Esophagus (tissue), 2 donors: ENCODE data around the gene CEACAM6. TPM values are rescaled to one million over a fixed set of nuclear protein-coding genes. Genes with fewer than 3 reads are reported as not detected.
"Not testable (repeated sequence)": the region's sequence is repeated elsewhere in the genome, so short reads cannot be mapped to it uniquely, and the experiment has no call there.

Experiments
- H3K27ac ChIP-seq, 2 donors: one replicate each; pipeline ENCODE4 v1.5.1; 2013; ENCODE audit warnings: low read depth in 2 of 2, mild to moderate bottlenecking in 2 of 2, inconsistent platforms in 1 of 2, low read length in 1 of 2, moderate library complexity in 1 of 2
- H3K27me3 ChIP-seq, 2 donors: one replicate each; pipeline ENCODE4 v1.6.1; 2013; ENCODE audit warnings: low read length in 2 of 2, control low read depth in 1 of 2, mild to moderate bottlenecking in 1 of 2; ENCODE audit not compliant: insufficient read depth in 2 of 2, control insufficient read depth in 1 of 2
- H3K36me3 ChIP-seq, 2 donors: one replicate each; pipeline ENCODE4 v1.6.1; 2013; ENCODE audit warnings: low read length in 1 of 2; ENCODE audit not compliant: control insufficient read depth in 2 of 2, insufficient read depth in 2 of 2
- H3K4me1 ChIP-seq, 2 donors: one replicate each; pipeline ENCODE4 v1.6.1; 2013; ENCODE audit warnings: low read length in 1 of 2; ENCODE audit not compliant: control insufficient read depth in 2 of 2, insufficient read depth in 2 of 2
- H3K4me3 ChIP-seq, 2 donors: one replicate each; pipeline ENCODE4 v1.5.1; 2013; ENCODE audit warnings: low read length in 2 of 2, mild to moderate bottlenecking in 2 of 2, low read depth in 1 of 2, moderate library complexity in 1 of 2
- H3K9me3 ChIP-seq, 2 donors: one replicate each; pipeline ENCODE4 v1.6.1; 2013; ENCODE audit warnings: mild to moderate bottlenecking in 2 of 2, low read depth in 1 of 2, low read length in 1 of 2, moderate library complexity in 1 of 2; ENCODE audit not compliant: control insufficient read depth in 2 of 2, insufficient read depth in 1 of 2
- WGBS, 2 donors: extraction: QIAGEN DNeasy Blood & Tissue Kit; methylation state at CpG; one replicate each; pipeline ENCODE4 v1.1.7; 2013; 5-methylcytosine and 5-hydroxymethylcytosine counted together
- polyA plus RNA-seq, 2 donors: library from polyadenylated mRNA; stranded (reverse); fragments of 200-250 nt; gene quantifications; one replicate each; pipeline ENCODE4 v1.2.3, GENCODE V29; 2013
- donor health status: healthy with polysubstance abuse.
- donor health status: Bipolar disorder and iron deficiency.

The CEACAM6 gene
- polyA plus RNA-seq, 2 donors: 120 to 141 TPM

DNA sequence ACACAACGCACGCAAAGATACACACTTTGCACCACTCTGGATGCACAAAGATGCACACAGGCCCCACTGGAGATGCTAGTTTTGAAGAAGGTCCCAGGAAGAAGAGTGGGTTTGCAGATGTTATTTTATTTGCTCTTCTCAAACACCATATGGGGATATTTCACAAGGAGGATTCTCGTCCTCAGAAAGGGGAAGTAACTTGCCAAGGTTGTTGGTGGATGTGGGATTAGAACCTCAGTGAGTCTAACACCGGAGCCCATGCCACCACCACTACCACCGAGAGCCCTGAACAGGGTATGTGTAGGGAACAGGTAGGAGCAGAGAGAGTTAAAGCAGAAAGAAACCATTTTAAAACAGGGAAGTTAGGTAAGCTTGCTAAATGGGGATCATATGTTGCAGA is 9.6 kb upstream of the CEACAM6 start:
- Histone ChIP-seq H3K4me3 (no peak overlapping the region), H3K36me3 (no peaks in the 10 kb centered on the region), H3K9me3 (no peaks in the 10 kb centered on the region), H3K4me1 (no peaks in the 10 kb centered on the region), H3K27me3 (no peaks in the 10 kb centered on the region), H3K27ac (peak overlapping the region in 1 of 2 donors; percentile 31)
- 84% methylated on average over 5 of the region's 5 CpGs for WGBS, 2 donors

- H3K27ac ChIP-seq: no peak overlapping the region
- H3K9me3 ChIP-seq: no peaks in the 10 kb centered on the region
- no peak overlapping the region for H3K4me3 ChIP-seq
- no peaks in the 10 kb centered on the region for H3K27me3 ChIP-seq
- no peaks in the 10 kb centered on the region for H3K36me3 ChIP-seq
- WGBS, 2 donors: 17 to 18% methylated on average over 11 of the region's 11 CpGs
- H3K4me1 ChIP-seq: no peaks in the 10 kb centered on the region
These were observed 8.6 kb upstream of the CEACAM6 start for GRCh38 chr19:41746593-41747227.

GRCh38 chr19:41748012-41748411 is 7.3 kb upstream of the CEACAM6 start:
- H3K27ac ChIP-seq: peak overlapping the region in 1 of 2 donors; percentile 16
- WGBS, 2 donors: 60% methylated on average over 3 of the region's 3 CpGs
- H3K4me3 ChIP-seq: no peak overlapping the region
- no peaks in the 10 kb centered on the region for H3K27me3 ChIP-seq
- no peaks in the 10 kb centered on the region for H3K36me3 ChIP-seq
- H3K4me1 ChIP-seq: no peaks in the 10 kb centered on the region
- no peaks in the 10 kb centered on the region for H3K9me3 ChIP-seq

GRCh38 chr19:41750248-41751134 is 4.8 kb upstream of the CEACAM6 start:
- H3K27ac ChIP-seq: peak overlapping the region; percentile 57 to 89
- H3K36me3 ChIP-seq, H3K4me1 ChIP-seq, H3K27me3 ChIP-seq, H3K4me3 ChIP-seq, H3K9me3 ChIP-seq: not testable (repeated sequence)
- 42 to 48% methylated on average over 6 to 8 of the region's 10 CpGs for WGBS, 2 donors

DNA sequence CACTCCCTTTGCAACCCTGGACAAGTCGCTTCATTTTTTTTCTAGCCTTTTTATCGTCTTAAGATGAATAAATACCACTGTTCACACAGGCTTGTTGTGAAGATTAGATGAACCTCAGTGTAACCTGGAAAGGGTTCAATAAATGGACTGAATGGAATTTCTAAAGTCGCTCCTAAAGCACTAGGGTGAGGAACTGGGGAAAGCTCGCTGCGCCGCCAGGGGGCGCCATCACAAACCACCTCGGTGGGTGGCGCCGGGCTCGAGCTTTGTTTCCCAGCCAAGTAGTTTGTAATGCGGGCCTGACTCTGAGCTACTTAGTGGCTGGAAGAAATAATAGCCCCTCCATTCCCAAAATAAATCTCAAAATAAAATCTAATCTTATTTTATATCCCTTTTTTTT is 2.2 kb upstream of the CEACAM6 start:
- H3K36me3 ChIP-seq: no peaks in the 10 kb centered on the region
- H3K9me3 ChIP-seq: no peaks in the 10 kb centered on the region
- H3K27ac ChIP-seq: peak overlapping the region; percentile 29 to 48
- no peaks in the 10 kb centered on the region for H3K27me3 ChIP-seq
- H3K4me3 ChIP-seq: no peak overlapping the region
- WGBS, 2 donors: 7 to 9% methylated on average over 12 of the region's 12 CpGs
- peaks cover 0 to 4% of the 10 kb centered on the region in 2 donors for H3K4me1 ChIP-seq

GRCh38 chr19:41753936-41754529 is 1.3 kb upstream of the CEACAM6 start:
- WGBS, 2 donors: 11 to 17% methylated on average over 4 of the region's 4 CpGs
- H3K27ac ChIP-seq: no peak overlapping the region

DNA sequence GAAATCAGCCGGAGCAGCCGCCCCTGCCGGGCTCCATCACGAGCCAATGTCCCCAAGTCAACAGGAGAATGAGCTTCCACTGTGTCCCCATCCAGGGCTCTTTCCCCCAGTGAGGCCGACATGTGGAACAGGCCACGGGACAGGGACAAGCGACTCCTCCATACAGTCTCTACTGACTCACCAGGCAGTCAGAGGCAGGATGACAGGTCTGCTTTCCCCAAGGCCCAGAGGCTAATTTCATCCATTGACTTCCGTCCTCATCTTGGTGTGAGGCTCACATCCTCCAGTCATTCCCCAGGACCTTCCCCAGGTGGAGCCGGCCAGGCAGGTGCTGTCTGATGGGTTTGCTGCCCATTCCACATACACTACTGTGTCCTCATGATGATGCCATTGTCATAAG is 3.5 kb downstream of the CEACAM6 start:
- Histone ChIP-seq H3K4me1 (peaks cover 0 to 4% of the 10 kb centered on the region in 2 donors), H3K27me3 (no peaks in the 10 kb centered on the region), H3K36me3 (peaks cover 0 to 3% of the 10 kb centered on the region in 2 donors), H3K9me3 (no peaks in the 10 kb centered on the region), H3K4me3 (peak overlapping the region; percentile 1 to 36), H3K27ac (peak overlapping the region; percentile 11 to 80)
- 70 to 78% methylated on average over 9 of the region's 9 CpGs for WGBS, 2 donors

More at GRCh38 chr19:41753936-41754529, 1.3 kb upstream of the CEACAM6 start:
- Histone ChIP-seq H3K9me3 (no peaks in the 10 kb centered on the region), H3K4me1 (peaks cover 0 to 4% of the 10 kb centered on the region in 2 donors), H3K4me3 (no peak overlapping the region), H3K27me3 (no peaks in the 10 kb centered on the region), H3K36me3 (no peaks in the 10 kb centered on the region)

DNA sequence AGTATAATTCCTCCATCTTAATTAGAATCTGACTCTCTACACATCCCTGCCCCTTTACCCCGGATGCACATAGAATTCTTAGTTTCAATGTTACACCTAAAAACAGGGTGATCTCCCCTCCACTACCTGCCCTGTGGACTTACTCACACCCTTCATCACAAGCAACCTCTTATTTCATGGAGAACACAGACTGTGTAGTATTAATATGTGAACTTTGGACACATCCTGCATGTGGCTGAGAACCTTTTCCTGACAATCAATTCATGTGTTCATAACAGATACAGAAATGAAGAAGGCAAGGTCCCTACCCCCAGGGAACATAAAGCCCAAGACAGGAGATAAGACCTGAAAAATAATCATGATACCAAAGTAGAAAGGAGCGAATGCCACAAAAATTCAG is 11.8 kb downstream of the CEACAM6 start:
- no peak overlapping the region for H3K27ac ChIP-seq
- WGBS, 2 donors: 91 to 92% methylated on average over 2 of the region's 2 CpGs

GRCh38 chr19:41768105-41768504 is 12.8 kb downstream of the CEACAM6 start:
- H3K9me3 ChIP-seq, H3K27ac ChIP-seq, H3K4me1 ChIP-seq, H3K27me3 ChIP-seq, H3K4me3 ChIP-seq, H3K36me3 ChIP-seq: not testable (repeated sequence)
- WGBS, 2 donors: 64 to 71% methylated on average over 4 to 5 of the region's 5 CpGs

More for the DNA sequence above, 11.8 kb downstream of the CEACAM6 start:
- no peaks in the 10 kb centered on the region for H3K4me1 ChIP-seq
- H3K27me3 ChIP-seq: no peaks in the 10 kb centered on the region
- H3K36me3 ChIP-seq: no peaks in the 10 kb centered on the region
- H3K4me3 ChIP-seq: no peak overlapping the region
- H3K9me3 ChIP-seq: no peaks in the 10 kb centered on the region
